Liver (tissue), 3 donors: Measurements from ENCODE around the gene RNU2-63P.

ENCODE experiments used
- FOXA2 ChIP-seq: IDR thresholded peaks from 2 replicates; pipeline ENCODE4 v1.6.1; 2016; ENCODE audit warnings: antibody characterized with exemption
- GABPA ChIP-seq, 2 donors: IDR thresholded peaks in 1 of 2; conservative IDR thresholded peaks in 1 of 2; 2 replicates each; pipeline ENCODE4 v1.6.1; 2016; ENCODE audit warnings: antibody characterized with exemption in 2 of 2, mild to moderate bottlenecking in 1 of 2, moderate library complexity in 1 of 2
- JUND ChIP-seq, 2 donors: IDR thresholded peaks; 2 replicates each; pipeline ENCODE4 v1.6.1; 2016; ENCODE audit warnings: antibody characterized with exemption in 2 of 2
- NR2F2 ChIP-seq: IDR thresholded peaks from 2 replicates; pipeline ENCODE4 v1.6.1; 2016; ENCODE audit warnings: antibody characterized with exemption
- RXRA ChIP-seq, 2 donors: IDR thresholded peaks; 2 replicates each; pipeline ENCODE4 v1.6.1; 2017 to 2018; ENCODE audit warnings: antibody characterized with exemption in 2 of 2, mild to moderate bottlenecking in 1 of 2
- SP1 ChIP-seq: IDR thresholded peaks from 2 replicates; pipeline ENCODE4 v1.6.1; 2018; ENCODE audit warnings: antibody characterized with exemption, mild to moderate bottlenecking
- TAF1 ChIP-seq: conservative IDR thresholded peaks from 2 replicates; pipeline ENCODE4 v1.6.1; 2016; ENCODE audit warnings: antibody characterized with exemption, mild to moderate bottlenecking
- TF ChIP-seq, protein P1 (sequence below): fragments of 150-350 bp; IDR thresholded peaks from 2 replicates; pipeline ENCODE4 v1.5.1; 2017; ENCODE audit warnings: improper control_type of control experiment, low read depth, low read length; ENCODE audit not compliant: missing input control
- TF ChIP-seq, protein P2 (sequence below): IDR thresholded peaks from 2 replicates; pipeline ENCODE4 v1.6.1; 2016; ENCODE audit warnings: antibody characterized with exemption, mild to moderate bottlenecking
- donor health status: healthy.
- donor health status: healthy.

DNA sequence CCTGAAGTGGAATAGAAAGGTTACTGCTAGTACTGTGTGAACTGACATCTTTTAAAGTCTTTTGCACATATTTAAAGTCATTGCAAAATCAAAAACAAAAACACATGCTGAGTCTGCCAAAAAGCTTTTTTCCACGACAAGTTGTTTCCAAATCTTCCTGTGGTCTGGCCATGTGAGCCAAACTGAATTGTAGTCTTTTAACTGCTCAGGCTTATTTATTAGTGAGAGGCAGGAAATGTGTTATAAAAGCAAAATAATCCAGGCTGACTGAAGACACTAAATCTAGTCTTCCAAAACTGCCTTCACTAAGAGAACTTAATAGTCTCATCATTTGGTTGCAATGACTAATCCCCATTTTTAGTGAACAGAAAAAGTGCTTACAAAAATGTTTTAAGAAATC is 36.9 kb upstream of the RNU2-63P start:
- TF ChIP-seq, protein P1, sequence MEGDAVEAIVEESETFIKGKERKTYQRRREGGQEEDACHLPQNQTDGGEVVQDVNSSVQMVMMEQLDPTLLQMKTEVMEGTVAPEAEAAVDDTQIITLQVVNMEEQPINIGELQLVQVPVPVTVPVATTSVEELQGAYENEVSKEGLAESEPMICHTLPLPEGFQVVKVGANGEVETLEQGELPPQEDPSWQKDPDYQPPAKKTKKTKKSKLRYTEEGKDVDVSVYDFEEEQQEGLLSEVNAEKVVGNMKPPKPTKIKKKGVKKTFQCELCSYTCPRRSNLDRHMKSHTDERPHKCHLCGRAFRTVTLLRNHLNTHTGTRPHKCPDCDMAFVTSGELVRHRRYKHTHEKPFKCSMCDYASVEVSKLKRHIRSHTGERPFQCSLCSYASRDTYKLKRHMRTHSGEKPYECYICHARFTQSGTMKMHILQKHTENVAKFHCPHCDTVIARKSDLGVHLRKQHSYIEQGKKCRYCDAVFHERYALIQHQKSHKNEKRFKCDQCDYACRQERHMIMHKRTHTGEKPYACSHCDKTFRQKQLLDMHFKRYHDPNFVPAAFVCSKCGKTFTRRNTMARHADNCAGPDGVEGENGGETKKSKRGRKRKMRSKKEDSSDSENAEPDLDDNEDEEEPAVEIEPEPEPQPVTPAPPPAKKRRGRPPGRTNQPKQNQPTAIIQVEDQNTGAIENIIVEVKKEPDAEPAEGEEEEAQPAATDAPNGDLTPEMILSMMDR = no peak
- TF ChIP-seq, protein P2, sequence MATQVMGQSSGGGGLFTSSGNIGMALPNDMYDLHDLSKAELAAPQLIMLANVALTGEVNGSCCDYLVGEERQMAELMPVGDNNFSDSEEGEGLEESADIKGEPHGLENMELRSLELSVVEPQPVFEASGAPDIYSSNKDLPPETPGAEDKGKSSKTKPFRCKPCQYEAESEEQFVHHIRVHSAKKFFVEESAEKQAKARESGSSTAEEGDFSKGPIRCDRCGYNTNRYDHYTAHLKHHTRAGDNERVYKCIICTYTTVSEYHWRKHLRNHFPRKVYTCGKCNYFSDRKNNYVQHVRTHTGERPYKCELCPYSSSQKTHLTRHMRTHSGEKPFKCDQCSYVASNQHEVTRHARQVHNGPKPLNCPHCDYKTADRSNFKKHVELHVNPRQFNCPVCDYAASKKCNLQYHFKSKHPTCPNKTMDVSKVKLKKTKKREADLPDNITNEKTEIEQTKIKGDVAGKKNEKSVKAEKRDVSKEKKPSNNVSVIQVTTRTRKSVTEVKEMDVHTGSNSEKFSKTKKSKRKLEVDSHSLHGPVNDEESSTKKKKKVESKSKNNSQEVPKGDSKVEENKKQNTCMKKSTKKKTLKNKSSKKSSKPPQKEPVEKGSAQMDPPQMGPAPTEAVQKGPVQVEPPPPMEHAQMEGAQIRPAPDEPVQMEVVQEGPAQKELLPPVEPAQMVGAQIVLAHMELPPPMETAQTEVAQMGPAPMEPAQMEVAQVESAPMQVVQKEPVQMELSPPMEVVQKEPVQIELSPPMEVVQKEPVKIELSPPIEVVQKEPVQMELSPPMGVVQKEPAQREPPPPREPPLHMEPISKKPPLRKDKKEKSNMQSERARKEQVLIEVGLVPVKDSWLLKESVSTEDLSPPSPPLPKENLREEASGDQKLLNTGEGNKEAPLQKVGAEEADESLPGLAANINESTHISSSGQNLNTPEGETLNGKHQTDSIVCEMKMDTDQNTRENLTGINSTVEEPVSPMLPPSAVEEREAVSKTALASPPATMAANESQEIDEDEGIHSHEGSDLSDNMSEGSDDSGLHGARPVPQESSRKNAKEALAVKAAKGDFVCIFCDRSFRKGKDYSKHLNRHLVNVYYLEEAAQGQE = no peak
- TF ChIP-seq FOXA2 (no peak), RXRA (IDR thresholded peaks at IDR 0.05) (peak in 1 of 2 donors; percentile 19), SP1 (no peak), NR2F2 (no peak), JUND (IDR thresholded peaks at IDR 0.05) (no peak), TAF1 (no peak), GABPA (IDR thresholded peaks at IDR 0.05 in 1 of 2, conservative IDR thresholded peaks at IDR 0.05 in 1 of 2) (no peak)
